A549 (cell line): Measurements from ENCODE around the gene TUBB2A.

ENCODE experiments used
- CTCF ChIP-seq: fragments of >200 bp; sonication (Bioruptor Twin); formaldehyde crosslinking; IDR thresholded peaks from 3 replicates; pipeline ENCODE4 v1.5.1; 2016
- POLR2A ChIP-seq: IDR thresholded peaks from 2 replicates; pipeline ENCODE4 v1.6.1; 2012; ENCODE audit warnings: mild to moderate bottlenecking, low read length

- TF ChIP-seq POLR2A, result no peak
- no peak for TF ChIP-seq CTCF
Observed at GRCh38 chr6:3202999-3203696, 45.8 kb upstream of the TUBB2A start.
